Measurements from ENCODE around the gene PCDHGB2. TPM values are rescaled to one million over a fixed set of nuclear protein-coding genes. Genes with fewer than 3 reads are reported as not detected.

Gene PCDHGB2
- total RNA-seq, 1 donor from 2014 or later: not detected

GRCh38 chr5:141397756-141398551 lies 38.2 kb downstream of the PCDHGB2 start, which contains the start of gene PCDHGB5:
Gene PCDHGB5, plus strand, starts transcription at chr5:141397947. Its CDS starts 181 bp downstream, at chr5:141398128.

GRCh38 chr5:141402553-141403243 lies 42.9 kb downstream of the PCDHGB2 start, which contains the start of gene PCDHGA9:
Gene PCDHGA9, plus strand, starts transcription at chr5:141402778. Its CDS starts 175 bp downstream, at chr5:141402953.

GRCh38 chr5:141407790-141408505 lies 48.2 kb downstream of the PCDHGB2 start, which contains the start of gene PCDHGB6:
Gene PCDHGB6, plus strand, starts transcription at chr5:141408021. Its CDS starts 182 bp downstream, at chr5:141408203.

Other genes starting within 250 kb of the PCDHGB2 start
- not detected in 2 replicates for gene PCDHB4, start 238.2 kb upstream of the PCDHGB2 start, total RNA-seq
- gene PCDHB5, start 224.8 kb upstream of the PCDHGB2 start, total RNA-seq: 0.63 TPM in 1 of 2 replicates, not detected in the other
- gene PCDHB6, start 209.9 kb upstream of the PCDHGB2 start, total RNA-seq: 0.14 TPM in 1 of 2 replicates, not detected in the other
- gene PCDHB7, start 187.3 kb upstream of the PCDHGB2 start, total RNA-seq: not detected in 2 replicates
- 0.07 TPM in 1 of 2 replicates, not detected in the other for gene PCDHB8, start 182.2 kb upstream of the PCDHGB2 start, total RNA-seq
- gene PCDHB16, start 177.6 kb upstream of the PCDHGB2 start, total RNA-seq: 0.07 and 0.14 TPM in 2 replicates
- gene PCDHB9, start 172.8 kb upstream of the PCDHGB2 start, total RNA-seq: 0.07 TPM in 1 of 2 replicates, not detected in the other
- 0.05 and 0.21 TPM in 2 replicates for gene PCDHB10, start 167.6 kb upstream of the PCDHGB2 start, total RNA-seq
- 0.09 TPM in 1 of 2 replicates, not detected in the other for gene PCDHB11, start 160.4 kb upstream of the PCDHGB2 start, total RNA-seq
- 0.05 and 0.07 TPM in 2 replicates for gene PCDHB12, start 151.3 kb upstream of the PCDHGB2 start, total RNA-seq
- gene PCDHB13, start 146.1 kb upstream of the PCDHGB2 start, total RNA-seq: 0.09 and 0.14 TPM in 2 replicates
- gene PCDHB14, start 136.7 kb upstream of the PCDHGB2 start, total RNA-seq: 0.21 and 0.65 TPM in 2 replicates
- gene PCDHB15, start 114.6 kb upstream of the PCDHGB2 start, total RNA-seq: 0.07 and 0.28 TPM in 2 replicates
- gene SLC25A2, start 55.9 kb upstream of the PCDHGB2 start, total RNA-seq: not detected in 2 replicates
- gene TAF7, start 39.2 kb upstream of the PCDHGB2 start, total RNA-seq: 28.8 and 30.0 TPM in 2 replicates
- 0.28 TPM in 1 of 2 replicates, not detected in the other for gene PCDHGA1, start 29.5 kb upstream of the PCDHGB2 start, total RNA-seq
- gene PCDHGA2, start 21.2 kb upstream of the PCDHGB2 start, total RNA-seq: 0.42 and 0.79 TPM in 2 replicates
- 0.14 and 0.21 TPM in 2 replicates for gene PCDHGA3, start 16.2 kb upstream of the PCDHGB2 start, total RNA-seq
- gene PCDHGB1, start 9.9 kb upstream of the PCDHGB2 start, total RNA-seq: 0.07 TPM in 1 of 2 replicates, not detected in the other
- 0.23 and 0.63 TPM in 2 replicates for gene PCDHGA4, start 5.0 kb upstream of the PCDHGB2 start, total RNA-seq
- 0.05 and 0.07 TPM in 2 replicates for gene PCDHGA5, start 4.2 kb downstream of the PCDHGB2 start, total RNA-seq
- gene PCDHGB3, start 10.2 kb downstream of the PCDHGB2 start, total RNA-seq: 0.35 and 0.46 TPM in 2 replicates
- 0.37 and 0.63 TPM in 2 replicates for gene PCDHGA6, start 13.9 kb downstream of the PCDHGB2 start, total RNA-seq
- gene PCDHGA7, start 22.7 kb downstream of the PCDHGB2 start, total RNA-seq: 0.92 and 1.2 TPM in 2 replicates
- 2.2 and 3.0 TPM in 2 replicates for gene PCDHGB4, start 27.7 kb downstream of the PCDHGB2 start, total RNA-seq
- gene PCDHGA8, start 32.6 kb downstream of the PCDHGB2 start, total RNA-seq: 0.35 and 0.51 TPM in 2 replicates
- gene PCDHGB5, start 38.0 kb downstream of the PCDHGB2 start, total RNA-seq: 6.1 and 7.2 TPM in 2 replicates
- 1.2 and 1.8 TPM in 2 replicates for gene PCDHGA9, start 42.8 kb downstream of the PCDHGB2 start, total RNA-seq
- 1.1 and 1.5 TPM in 2 replicates for gene PCDHGB6, start 48.0 kb downstream of the PCDHGB2 start, total RNA-seq
- gene PCDHGA10, start 53.0 kb downstream of the PCDHGB2 start, total RNA-seq: 4.7 and 6.2 TPM in 2 replicates
- gene PCDHGB7, start 57.7 kb downstream of the PCDHGB2 start, total RNA-seq: 3.2 and 4.1 TPM in 2 replicates
- gene PCDHGA11, start 61.1 kb downstream of the PCDHGB2 start, total RNA-seq: 3.3 and 5.2 TPM in 2 replicates
- gene PCDHGA12, start 70.5 kb downstream of the PCDHGB2 start, total RNA-seq: 4.7 and 5.6 TPM in 2 replicates
- gene PCDHGC3, start 116.0 kb downstream of the PCDHGB2 start, total RNA-seq: 21.0 and 27.2 TPM in 2 replicates
- 0.05 and 0.21 TPM in 2 replicates for gene PCDHGC4, start 125.0 kb downstream of the PCDHGB2 start, total RNA-seq
- gene PCDHGC5, start 129.1 kb downstream of the PCDHGB2 start, total RNA-seq: 0.79 and 1.1 TPM in 2 replicates